ENCODE data around the gene MAP4. TPM values are rescaled to one million over a fixed set of nuclear protein-coding genes. Genes with fewer than 3 reads are reported as not detected.
A peak's percentile ranks its signal among the peaks of the same experiment; 100 is the strongest.
"Not testable (repeated sequence)": the region's sequence is repeated elsewhere in the genome, so short reads cannot be mapped to it uniquely, and the experiment has no call there.

The MAP4 gene
- total RNA-seq, 1 donor from 2014 or later: 166 TPM

DNA sequence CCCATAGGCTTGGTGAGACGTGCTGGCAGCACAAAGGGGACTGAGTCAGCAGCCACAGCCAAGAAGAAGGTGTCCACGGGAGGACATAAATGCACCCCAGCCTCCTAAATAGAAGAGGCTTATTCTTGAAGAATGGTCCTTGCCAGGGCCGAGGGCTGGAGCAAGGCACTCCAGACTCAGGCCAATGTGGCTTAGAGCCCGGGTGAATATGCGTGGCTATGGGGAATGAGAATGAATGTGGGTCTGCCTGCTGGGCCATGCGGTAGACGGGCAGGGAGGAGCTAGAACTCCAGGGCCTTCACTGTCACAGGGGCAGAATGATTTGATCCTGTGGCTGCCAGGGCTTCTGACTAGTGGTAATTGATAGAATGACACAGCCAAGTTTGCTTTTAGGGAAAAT, 179.2 kb downstream of the MAP4 start:
- Histone ChIP-seq H3K27me3 (ENCODE audit: low read depth) (no peaks in the 10 kb centered on the region), H3K4me1 (no peaks in the 10 kb centered on the region), H3K9me3 (no peaks in the 10 kb centered on the region), H3K4me3 (no peak overlapping the region), H3K36me3 (peaks cover 96% of the 10 kb centered on the region), H3K27ac (no peak overlapping the region)
- no peak for DNase-seq
- intact Hi-C loops (cut with DNase I): no loop called here
- ATAC-seq: no peak
- TF ChIP-seq, protein P1, sequence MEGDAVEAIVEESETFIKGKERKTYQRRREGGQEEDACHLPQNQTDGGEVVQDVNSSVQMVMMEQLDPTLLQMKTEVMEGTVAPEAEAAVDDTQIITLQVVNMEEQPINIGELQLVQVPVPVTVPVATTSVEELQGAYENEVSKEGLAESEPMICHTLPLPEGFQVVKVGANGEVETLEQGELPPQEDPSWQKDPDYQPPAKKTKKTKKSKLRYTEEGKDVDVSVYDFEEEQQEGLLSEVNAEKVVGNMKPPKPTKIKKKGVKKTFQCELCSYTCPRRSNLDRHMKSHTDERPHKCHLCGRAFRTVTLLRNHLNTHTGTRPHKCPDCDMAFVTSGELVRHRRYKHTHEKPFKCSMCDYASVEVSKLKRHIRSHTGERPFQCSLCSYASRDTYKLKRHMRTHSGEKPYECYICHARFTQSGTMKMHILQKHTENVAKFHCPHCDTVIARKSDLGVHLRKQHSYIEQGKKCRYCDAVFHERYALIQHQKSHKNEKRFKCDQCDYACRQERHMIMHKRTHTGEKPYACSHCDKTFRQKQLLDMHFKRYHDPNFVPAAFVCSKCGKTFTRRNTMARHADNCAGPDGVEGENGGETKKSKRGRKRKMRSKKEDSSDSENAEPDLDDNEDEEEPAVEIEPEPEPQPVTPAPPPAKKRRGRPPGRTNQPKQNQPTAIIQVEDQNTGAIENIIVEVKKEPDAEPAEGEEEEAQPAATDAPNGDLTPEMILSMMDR (IDR thresholded peaks at IDR 0.05): no peak

DNA sequence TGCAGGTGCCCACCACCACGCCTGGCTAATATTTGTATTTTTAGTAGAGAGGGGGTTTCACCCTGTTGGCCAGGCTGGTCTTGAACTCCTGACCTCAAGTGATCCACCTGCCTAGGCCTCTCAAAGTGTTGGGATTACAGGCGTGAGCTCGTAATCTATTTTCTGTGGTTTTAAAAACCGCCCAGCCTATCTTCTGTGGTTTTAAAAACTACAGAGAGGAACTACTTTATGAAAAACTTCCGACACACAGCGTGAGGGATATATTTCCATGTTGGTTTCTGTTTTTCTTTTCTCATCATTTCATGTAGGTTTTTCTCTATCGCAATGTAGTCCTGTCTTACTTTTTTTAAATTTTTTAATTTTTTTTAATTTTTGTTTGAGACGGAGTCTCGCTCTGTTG, 186.7 kb downstream of the MAP4 start:
- peaks cover 77% of the 10 kb centered on the region for H3K36me3 ChIP-seq
- not testable (repeated sequence) for ATAC-seq

DNA sequence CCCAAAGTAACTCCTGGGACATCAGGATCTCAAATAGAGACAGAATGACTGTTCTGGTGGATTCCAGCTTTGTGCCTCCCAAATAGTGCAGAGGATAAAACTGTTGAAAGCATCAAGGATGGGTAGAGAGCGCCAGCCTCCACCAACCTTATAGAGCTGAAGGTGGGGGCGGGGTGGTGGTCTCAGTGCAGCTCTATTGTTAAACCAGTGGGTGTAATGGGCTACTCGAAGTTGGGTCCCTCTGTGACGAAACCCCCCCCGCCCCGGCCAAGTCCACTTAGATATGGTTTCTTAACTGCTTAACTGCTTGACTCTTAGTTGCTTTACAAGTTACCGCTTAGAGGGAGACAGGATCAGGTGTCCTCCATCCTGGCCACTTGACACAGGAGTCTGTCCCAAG, 190.6 kb downstream of the MAP4 start:
- H3K36me3 ChIP-seq: peaks cover 55% of the 10 kb centered on the region
- H3K4me1 ChIP-seq: peaks cover 24% of the 10 kb centered on the region
- H3K27me3 ChIP-seq (ENCODE audit: low read depth): no peaks in the 10 kb centered on the region
- H3K9me3 ChIP-seq: no peaks in the 10 kb centered on the region
- TF ChIP-seq, protein P1 (IDR thresholded peaks at IDR 0.05): no peak
- H3K4me3 ChIP-seq: peak overlapping the region; percentile 98
- DNase-seq: no peak
- peak overlapping the region; percentile 85 for H3K27ac ChIP-seq
- intact Hi-C loops (cut with DNase I): no loop called here
- ATAC-seq: no peak

More for the DNA sequence above, 186.7 kb downstream of the MAP4 start:
- peaks cover 21% of the 10 kb centered on the region for H3K4me1 ChIP-seq
- H3K27ac ChIP-seq; H3K27me3 ChIP-seq (ENCODE audit: low read depth); DNase-seq; H3K4me3 ChIP-seq; intact Hi-C loops (cut with DNase I); H3K9me3 ChIP-seq: not testable (repeated sequence)

DNA sequence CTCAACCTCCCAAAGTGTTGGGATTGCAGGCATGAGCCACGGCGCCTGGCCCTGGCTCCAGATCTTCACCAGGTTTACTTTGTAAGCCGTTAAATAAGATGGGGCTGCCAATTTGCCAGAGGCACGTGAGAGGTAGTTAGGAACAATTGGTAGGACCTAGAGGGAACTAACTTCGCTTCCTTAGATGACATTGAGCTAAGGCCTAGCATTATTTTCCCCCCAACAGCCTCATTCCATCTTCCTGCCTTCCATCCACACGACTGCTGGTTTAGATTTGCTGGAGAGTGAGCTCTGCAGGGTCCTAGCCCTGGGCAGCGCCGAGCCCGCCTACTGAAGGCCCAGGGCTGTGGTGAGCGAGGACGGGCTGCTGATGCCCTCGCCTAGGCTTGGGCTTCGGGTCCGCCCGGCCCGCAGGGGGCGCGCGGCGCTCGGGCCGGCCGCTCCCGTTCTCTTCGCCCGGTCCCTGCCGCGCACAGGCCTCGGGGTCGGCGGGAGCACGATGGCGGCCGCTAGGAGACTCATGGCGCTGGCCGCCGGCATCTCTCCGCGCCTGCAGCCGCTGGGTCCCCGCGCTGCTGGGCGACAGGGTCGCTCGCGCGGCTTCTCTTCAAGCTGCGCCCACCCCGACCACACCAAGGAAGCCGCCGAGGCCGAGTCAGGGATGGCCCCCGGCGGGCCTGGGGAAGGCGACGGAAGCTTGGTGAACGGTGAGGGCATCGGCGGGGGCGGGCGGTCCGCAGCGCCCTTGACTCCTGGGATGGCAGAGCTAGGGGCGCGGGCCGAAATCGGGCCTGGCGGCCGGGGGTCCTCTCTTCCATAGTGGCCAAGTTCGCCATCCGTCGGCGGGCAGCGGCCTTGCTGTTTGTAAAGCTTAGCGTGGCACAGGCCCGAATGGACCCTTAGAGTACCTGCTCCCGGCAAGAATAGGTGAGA, 191.4 kb downstream of the MAP4 start:
- H3K36me3 ChIP-seq: peaks cover 55% of the 10 kb centered on the region
- TF ChIP-seq, protein P1 (IDR thresholded peaks at IDR 0.05): peak; percentile 92
- H3K4me3 ChIP-seq: peak overlapping the region; percentile 98
- peak; percentile 84 for DNase-seq
- peak overlapping the region; percentile 85 for H3K27ac ChIP-seq
- no peaks in the 10 kb centered on the region for H3K27me3 ChIP-seq (ENCODE audit: low read depth)
- H3K9me3 ChIP-seq: no peaks in the 10 kb centered on the region
- peaks cover 24% of the 10 kb centered on the region for H3K4me1 ChIP-seq
- ATAC-seq: peak; percentile 100
- intact Hi-C loops (cut with DNase I): no loop called here

DNA sequence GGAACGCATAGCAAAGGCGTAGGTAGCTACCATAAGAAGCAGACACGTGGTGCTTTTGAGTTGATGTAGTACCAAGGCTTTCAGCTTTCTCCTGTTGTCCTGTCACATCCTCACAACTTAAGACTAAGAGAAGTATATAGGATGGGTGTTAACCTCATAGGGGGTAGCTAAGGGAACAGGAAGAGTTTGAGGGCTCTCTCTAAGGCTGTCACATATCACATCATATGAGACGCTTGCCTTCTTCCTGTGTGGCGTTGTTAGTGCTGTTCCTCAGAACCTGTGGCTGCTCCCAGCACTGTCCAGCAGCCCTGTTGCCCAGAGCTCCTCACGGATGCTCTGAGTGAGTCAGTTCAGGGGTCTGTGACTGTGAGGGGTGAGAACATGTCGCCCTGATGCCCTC, 198.6 kb downstream of the MAP4 start:
- H3K9me3 ChIP-seq: no peaks in the 10 kb centered on the region
- H3K36me3 ChIP-seq: peaks cover 86% of the 10 kb centered on the region
- intact Hi-C loops (cut with DNase I): no loop called here
- ATAC-seq (peak in 1 of 2 donors; percentile 14), DNase-seq (no peak)
- H3K4me3 ChIP-seq: no peak overlapping the region
- H3K4me1 ChIP-seq: no peaks in the 10 kb centered on the region
- H3K27me3 ChIP-seq (ENCODE audit: low read depth): no peaks in the 10 kb centered on the region
- TF ChIP-seq, protein P1 (IDR thresholded peaks at IDR 0.05): no peak
- H3K27ac ChIP-seq: no peak overlapping the region

DNA sequence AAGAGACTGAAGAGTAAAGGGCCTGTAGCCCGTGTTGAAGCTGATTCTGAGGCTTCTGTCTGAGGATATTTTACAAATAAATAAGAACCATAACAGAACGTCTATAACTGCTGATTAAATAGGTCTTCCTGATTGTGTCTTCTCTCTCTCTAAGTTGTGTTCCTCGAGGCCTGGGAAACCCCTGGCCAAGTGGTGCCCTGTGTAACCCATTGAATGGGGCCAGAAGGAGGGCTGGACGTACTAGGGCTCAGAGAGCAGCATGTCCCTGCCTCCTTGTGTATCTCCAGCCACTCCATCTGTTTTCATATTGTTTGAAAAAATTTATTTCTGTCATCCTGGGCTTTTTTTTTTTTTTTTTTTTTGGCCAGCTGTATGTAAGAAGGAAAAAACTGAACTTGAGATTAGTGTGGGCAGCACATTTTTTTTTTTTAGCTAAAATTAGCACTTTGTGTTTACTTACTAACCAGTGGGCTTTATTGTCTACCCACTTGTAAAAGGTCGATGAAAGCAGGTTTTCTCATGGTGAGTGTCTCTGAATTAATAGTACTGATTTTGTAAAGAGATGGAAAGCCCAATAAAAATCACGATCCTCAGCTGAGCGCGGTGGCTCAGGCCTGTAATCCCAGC, 202.6 kb downstream of the MAP4 start:
- intact Hi-C loops (cut with DNase I): no loop called here
- H3K9me3 ChIP-seq: no peaks in the 10 kb centered on the region
- H3K27me3 ChIP-seq (ENCODE audit: low read depth): no peaks in the 10 kb centered on the region
- ATAC-seq (no peak), DNase-seq (no peak)
- no peak overlapping the region for H3K4me3 ChIP-seq
- TF ChIP-seq, protein P1 (IDR thresholded peaks at IDR 0.05): no peak
- H3K27ac ChIP-seq: no peak overlapping the region
- H3K4me1 ChIP-seq: no peaks in the 10 kb centered on the region
- H3K36me3 ChIP-seq: peaks cover 87% of the 10 kb centered on the region
